IMR-90 (cell line): ENCODE results near the gene ZNF195. TPM values are rescaled to one million over a fixed set of nuclear protein-coding genes. Genes with fewer than 3 reads are reported as not detected.

Source experiments
- ATAC-seq: fragments of 200-7000 bp; cut with Tn5 transposase; 2 replicates; pipeline ENCODE4 v1.9.1; 2020; ENCODE audit warnings: low read depth, mild to moderate bottlenecking, moderate library complexity
- BruUV-seq: library from RNA; stranded (reverse); fragments of 400-500 nt; replicated peaks from 2 replicates; lab custom pipeline; 2021; lab: Mats Ljungman, UMichigan
- CTCF ChIA-PET: fragments of 300-600 bp; formaldehyde crosslinking; extraction: SDS; loops from one replicate; lab custom pipeline; 2021; ENCODE audit warnings: antibody characterized with exemption; lab: Yijun Ruan, JAX
- POLR2A ChIA-PET: fragments of 300-600 bp; sonication (Branson Sonifier 250); formaldehyde crosslinking; loops from one replicate; lab custom pipeline; 2022; ENCODE audit warnings: antibody characterized with exemption; ENCODE audit not compliant: unreplicated experiment; lab: Charles Lee
- DNase-seq: peaks from one replicate; pipeline ENCODE4 v3.0.0; 2013
- H2AFZ ChIP-seq: replicated peaks from 2 replicates; pipeline ENCODE3; 2013; ENCODE audit warnings: low read length, mild to moderate bottlenecking; ENCODE audit not compliant: poor library complexity
- H2AK5ac ChIP-seq: 2 replicates; pipeline ENCODE4 v1.6.1; 2013; ENCODE audit warnings: low read depth, low read length, inconsistent platforms
- H2AK9ac ChIP-seq: replicated peaks from 2 replicates; pipeline ENCODE3; 2013; ENCODE audit warnings: mild to moderate bottlenecking, low read depth, low read length, moderate library complexity; ENCODE audit not compliant: poor library complexity
- H2BK120ac ChIP-seq: 2 replicates; pipeline ENCODE4 v1.6.1; 2013; ENCODE audit warnings: low read depth, low read length, inconsistent platforms
- H2BK15ac ChIP-seq: 3 replicates; pipeline ENCODE4 v1.6.1; 2013; ENCODE audit warnings: low read depth, low read length, inconsistent platforms
- H2BK20ac ChIP-seq: 2 replicates; pipeline ENCODE4 v1.6.1; 2013; ENCODE audit warnings: low read depth, mild to moderate bottlenecking, inconsistent platforms, low read length, moderate library complexity
- H2BK5ac ChIP-seq: 2 replicates; pipeline ENCODE4 v1.6.1; 2013; ENCODE audit warnings: mild to moderate bottlenecking, low read depth, low read length, inconsistent platforms; ENCODE audit not compliant: poor library complexity, severe bottlenecking
- H3K14ac ChIP-seq: replicated peaks from 2 replicates; pipeline ENCODE4 v1.6.1; 2013; ENCODE audit warnings: low read depth, low read length, inconsistent platforms
- H3K18ac ChIP-seq: 2 replicates; pipeline ENCODE4 v1.6.1; 2013; ENCODE audit warnings: low read depth, low read length, control low read depth
- H3K23ac ChIP-seq: 2 replicates; pipeline ENCODE4 v1.6.1; 2013; ENCODE audit warnings: low read depth, low read length, inconsistent platforms
- H3K27ac ChIP-seq: 2 replicates; pipeline ENCODE4 v1.5.1; 2013; ENCODE audit warnings: mild to moderate bottlenecking, control low read depth, low read length; ENCODE audit not compliant: insufficient read depth
- H3K27me3 ChIP-seq: 2 replicates; pipeline ENCODE4 v1.6.1; 2013; ENCODE audit warnings: low read length; ENCODE audit not compliant: control insufficient read depth, insufficient read depth
- H3K36me3 ChIP-seq: 2 replicates; pipeline ENCODE4 v1.6.1; 2013; ENCODE audit warnings: low read length, mixed read lengths; ENCODE audit not compliant: control insufficient read depth, insufficient read depth
- H3K4ac ChIP-seq: 2 replicates; pipeline ENCODE4 v1.6.1; 2013; ENCODE audit warnings: low read depth, low read length, inconsistent platforms
- H3K4me1 ChIP-seq: 2 replicates; pipeline ENCODE4 v1.6.1; 2013; ENCODE audit warnings: low read length, mixed read lengths; ENCODE audit not compliant: control insufficient read depth, insufficient read depth
- H3K4me2 ChIP-seq: 2 replicates; pipeline ENCODE4 v1.6.1; 2013; ENCODE audit warnings: low read depth, mild to moderate bottlenecking, control low read depth, low read length, moderate library complexity
- H3K4me3 ChIP-seq: 2 replicates; pipeline ENCODE4 v1.5.1; 2013; ENCODE audit warnings: low read depth, mild to moderate bottlenecking, control low read depth, low read length, moderate library complexity; ENCODE audit not compliant: insufficient read depth
- H3K56ac ChIP-seq: 2 replicates; pipeline ENCODE4 v1.6.1; 2013; ENCODE audit warnings: low read length, inconsistent platforms; ENCODE audit not compliant: insufficient read depth; ENCODE audit errors: extremely low read depth
- H3K79me1 ChIP-seq, 2 experiments: 2 replicates each; pipeline ENCODE4 v1.6.1; 2013; ENCODE audit warnings: low read length in 2 of 2, inconsistent platforms in 1 of 2, low read depth in 1 of 2
- H3K9ac ChIP-seq: 2 replicates; pipeline ENCODE4 v1.6.1; 2013; ENCODE audit warnings: low read depth, low read length, control low read depth
- H3K9me1 ChIP-seq: 2 replicates; pipeline ENCODE4 v1.6.1; 2013; ENCODE audit warnings: low read length, inconsistent platforms; ENCODE audit not compliant: insufficient read depth
- H3K9me3 ChIP-seq: 2 replicates; pipeline ENCODE4 v1.6.1; 2013; ENCODE audit warnings: low read length; ENCODE audit not compliant: control insufficient read depth, insufficient read depth
- H4K20me1 ChIP-seq: 2 replicates; pipeline ENCODE4 v1.6.1; 2013; ENCODE audit warnings: low read length, inconsistent platforms; ENCODE audit not compliant: insufficient read depth
- H4K5ac ChIP-seq: 2 replicates; pipeline ENCODE4 v1.6.1; 2013; ENCODE audit warnings: mild to moderate bottlenecking, low read depth, low read length, control low read depth
- H4K8ac ChIP-seq, 2 experiments: 2 replicates each; pipeline ENCODE4 v1.6.1; 2013; ENCODE audit warnings: low read depth in 2 of 2, low read length in 2 of 2, control low read depth in 1 of 2, inconsistent platforms in 1 of 2
- H4K91ac ChIP-seq: 2 replicates; pipeline ENCODE4 v1.6.1; 2013; ENCODE audit warnings: low read depth, low read length, inconsistent platforms; ENCODE audit not compliant: insufficient read depth
- ELK1 ChIP-seq: fragments of 150-350 bp; IDR thresholded peaks from 2 replicates; pipeline ENCODE4 v1.6.1; 2016; ENCODE audit warnings: low read depth, mild to moderate bottlenecking, low read length, moderate library complexity, borderline replicate concordance
- FOS ChIP-seq: fragments of 150-350 bp; IDR thresholded peaks from 2 replicates; pipeline ENCODE4 v1.6.1; 2016; ENCODE audit warnings: low read depth, low read length
- MAZ ChIP-seq: IDR thresholded peaks from 2 replicates; pipeline ENCODE4 v1.6.1; 2012; ENCODE audit warnings: low read depth, mild to moderate bottlenecking, low read length, improper control_type of control experiment, moderate library complexity, borderline replicate concordance
- MXI1 ChIP-seq: IDR thresholded peaks from 2 replicates; pipeline ENCODE4 v1.6.1; 2012; ENCODE audit warnings: low read depth, mild to moderate bottlenecking, low read length, moderate library complexity, borderline replicate concordance
- NFE2L2 ChIP-seq: fragments of 150-350 bp; IDR thresholded peaks from 2 replicates; pipeline ENCODE4 v1.6.1; 2016; ENCODE audit warnings: low read depth, mild to moderate bottlenecking, low read length
- SMC3 ChIP-seq: fragments of 150-350 bp; IDR thresholded peaks from 2 replicates; pipeline ENCODE4 v1.6.1; 2016; ENCODE audit warnings: low read depth, mild to moderate bottlenecking, antibody characterized with exemption, low read length, moderate library complexity
- WGBS, 2 experiments: methylation state at CpG; one replicate each; pipeline versions ENCODE4 v1.1.5 to v1.1.7; 2013; ENCODE audit warnings: missing lambda C conversion rate in 2 of 2; ENCODE audit not compliant: insufficient read length in 1 of 2; ENCODE audit errors: extremely low coverage in 2 of 2; 5-methylcytosine and 5-hydroxymethylcytosine counted together
- dilution Hi-C: fragments of 300-500 bp; cut with HindIII; formaldehyde crosslinking; loops from one replicate; pipeline ENCODE4 v1.14.3; 2018; ENCODE audit warnings: low sequenced_read_pairs; ENCODE audit not compliant: unreplicated experiment
- in situ Hi-C: fragments of 300-500 bp; cut with MboI; formaldehyde crosslinking; loops from 3 replicates; pipeline ENCODE4 v1.14.3; 2019; ENCODE audit warnings: low sequenced_read_pairs, inconsistent platforms, mixed read lengths
- intact Hi-C: fragments of 100-400 bp; cut with micrococcal nuclease; formaldehyde crosslinking; loops from 2 replicates; pipeline ENCODE4 v1.10.0; 2022
- polyA plus RNA-seq, 3 experiments: library from polyadenylated mRNA; depleted of rRNA; stranded (reverse); fragments of >200 nt; gene quantifications; 2 replicates each; pipeline ENCODE4 v1.2.3, GENCODE V29; 2012; ENCODE audit warnings: low replicate concordance in 1 of 3
- total RNA-seq: library from RNA; depleted of rRNA; stranded (reverse); fragments of >200 nt; gene quantifications from 2 replicates; pipeline ENCODE4 v1.2.3, GENCODE V29; 2012

The ZNF195 gene
- total and polyA plus RNA-seq, 2 of the 4 experiments (the other 2 are of a cell fraction), result 10.2 to 24.4 TPM

- Histone ChIP-seq H3K9me3 (peaks cover 79% of the 10 kb centered on the region), H2AK9ac (no peak overlapping the region), H3K9me1 (no peaks in the 10 kb centered on the region), H4K5ac (no peak overlapping the region), H3K14ac (no peak overlapping the region), H4K91ac (no peak overlapping the region), H3K9ac (no peak overlapping the region), H3K56ac (no peak overlapping the region), H2BK15ac (no peak overlapping the region), H3K18ac (no peak overlapping the region), H3K79me1 (0 out of 4 replicates have a peak, but pooled peaks cover 0 to 4% of the 10 kb centered on the region in 2 experiments), H3K4me3 (no peak overlapping the region), H3K23ac (no peak overlapping the region), H3K27ac (no peak overlapping the region), H3K4ac (no peak overlapping the region), H2BK5ac (no peak overlapping the region), H2BK120ac (no peak overlapping the region), H3K4me1 (no peaks in the 10 kb centered on the region), H3K4me2 (no peak overlapping the region), H4K8ac (no peak overlapping the region), H3K27me3 (no peaks in the 10 kb centered on the region), H2AK5ac (no peak overlapping the region), H2AFZ (no peak overlapping the region), H2BK20ac (no peak overlapping the region), H4K20me1 (no peaks in the 10 kb centered on the region), H3K36me3 (peaks cover 27% of the 10 kb centered on the region)
- POLR2A ChIA-PET, result no interaction called here
- TF ChIP-seq MXI1, result no peak
- no peak for TF ChIP-seq ELK1
- no peak for TF ChIP-seq NFE2L2
- no peak for TF ChIP-seq FOS
- no peak for TF ChIP-seq MAZ
- no peak for TF ChIP-seq SMC3
- in situ Hi-C loops, result no loop called here
- no TSS peak for BruUV-seq
- CTCF ChIA-PET, result no interaction called here
- DNase-seq, result no peak
- intact Hi-C loops, result no loop called here
- dilution Hi-C loops, result no loop called here
- WGBS, 2 experiments, result 100% methylated on average over 3 to 8 of the region's 10 CpGs
- ATAC-seq, result no peak
These were observed 22.1 kb downstream of the ZNF195 start for GRCh38 chr11:3356858-3357257.
